ENCODE results near the gene DPYSL5.
A peak's percentile ranks its signal among the peaks of the same experiment; 100 is the strongest.

Gene DPYSL5

DNA sequence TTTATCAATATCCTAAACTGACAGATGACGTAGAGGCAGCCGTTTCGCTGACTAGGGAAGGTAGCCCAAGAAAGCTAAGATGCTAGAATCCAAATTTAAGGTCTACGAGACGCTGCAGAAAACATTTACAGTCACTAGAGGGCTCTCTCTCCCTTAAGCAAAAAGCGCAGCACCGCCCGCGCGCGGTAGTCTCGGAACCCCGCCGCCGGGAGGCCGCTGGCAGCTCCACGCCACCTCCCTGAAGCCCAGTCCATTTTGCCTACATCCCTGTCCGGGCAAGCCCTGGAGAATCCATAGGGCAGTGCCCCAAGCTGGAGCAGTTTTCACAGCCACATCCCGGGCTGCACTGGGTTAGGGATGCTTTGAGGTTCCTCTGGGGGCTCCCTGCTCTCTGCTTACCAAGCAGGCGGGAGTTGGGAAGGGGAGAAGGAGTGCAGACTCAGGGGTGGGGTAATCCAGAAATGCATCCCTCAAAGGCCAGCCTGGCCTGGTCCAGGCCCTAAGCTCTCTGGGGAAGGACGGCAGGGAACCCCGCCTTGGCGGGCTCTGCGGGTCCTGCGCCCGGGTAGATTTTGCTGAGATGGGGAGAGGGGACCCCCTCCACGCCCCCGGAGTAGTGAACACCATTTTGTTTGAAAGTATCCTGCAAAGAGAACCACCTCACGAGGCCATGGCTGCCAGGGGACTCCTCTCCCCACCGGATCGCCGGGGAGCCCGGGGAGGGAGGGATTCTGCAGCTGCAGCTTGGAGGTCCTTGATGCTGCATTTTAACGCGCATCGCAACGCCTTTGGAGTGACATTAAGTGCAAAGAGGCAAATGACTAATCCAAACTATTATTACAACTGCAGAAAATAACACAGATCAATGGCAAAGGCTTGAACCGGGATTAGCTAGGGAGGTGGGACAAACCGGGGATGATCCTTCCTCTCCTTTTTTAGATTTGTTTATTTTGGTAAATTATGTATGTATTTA lies 1.3 kb upstream of the DPYSL5 start:
- peak; percentile 50 to 55 for DNase-seq (ENCODE audit: low read depth in 2 of 2)

- no peak for DNase-seq (ENCODE audit: low read depth in 2 of 2)
These were observed 651 bp upstream of the DPYSL5 start for GRCh38 chr2:26847307-26847654.

DNA sequence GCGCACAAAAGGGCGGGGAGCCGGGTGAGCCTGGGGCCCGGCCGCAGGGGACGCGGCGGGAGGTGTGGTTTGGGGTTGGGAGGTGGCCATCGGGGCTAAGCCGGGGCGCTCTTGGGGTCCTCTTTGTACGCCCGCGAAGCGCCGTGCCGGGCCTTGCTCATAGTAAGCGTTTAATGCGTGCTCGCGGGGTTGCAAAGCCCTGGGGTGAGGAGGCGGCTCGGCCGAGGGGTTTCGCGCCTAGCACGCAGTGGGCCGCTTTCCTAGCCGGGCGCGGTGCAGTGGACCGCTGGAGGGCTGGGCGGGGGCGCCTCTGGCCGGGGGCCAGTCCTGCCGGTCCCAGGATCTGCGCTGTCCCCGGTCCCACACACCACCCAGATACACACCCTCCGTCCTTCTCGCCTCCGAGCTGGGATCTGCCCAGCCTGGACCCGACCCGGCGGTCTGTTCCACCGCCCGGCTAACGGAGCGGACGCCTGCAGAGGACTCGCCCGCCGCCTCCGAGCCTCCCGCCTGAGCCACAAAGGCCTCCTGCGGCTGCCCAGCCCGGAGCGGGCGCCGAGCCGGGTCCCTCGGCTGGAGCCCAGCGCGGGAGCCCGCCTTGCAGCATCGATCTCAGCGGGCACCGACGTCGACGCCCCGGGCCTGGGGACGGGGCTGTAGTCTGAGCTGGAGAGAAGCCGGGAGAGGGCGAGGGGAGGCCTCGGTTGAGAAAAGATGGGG lies 564 bp downstream of the DPYSL5 start:
- no peak for DNase-seq (ENCODE audit: low read depth in 2 of 2)

DNA sequence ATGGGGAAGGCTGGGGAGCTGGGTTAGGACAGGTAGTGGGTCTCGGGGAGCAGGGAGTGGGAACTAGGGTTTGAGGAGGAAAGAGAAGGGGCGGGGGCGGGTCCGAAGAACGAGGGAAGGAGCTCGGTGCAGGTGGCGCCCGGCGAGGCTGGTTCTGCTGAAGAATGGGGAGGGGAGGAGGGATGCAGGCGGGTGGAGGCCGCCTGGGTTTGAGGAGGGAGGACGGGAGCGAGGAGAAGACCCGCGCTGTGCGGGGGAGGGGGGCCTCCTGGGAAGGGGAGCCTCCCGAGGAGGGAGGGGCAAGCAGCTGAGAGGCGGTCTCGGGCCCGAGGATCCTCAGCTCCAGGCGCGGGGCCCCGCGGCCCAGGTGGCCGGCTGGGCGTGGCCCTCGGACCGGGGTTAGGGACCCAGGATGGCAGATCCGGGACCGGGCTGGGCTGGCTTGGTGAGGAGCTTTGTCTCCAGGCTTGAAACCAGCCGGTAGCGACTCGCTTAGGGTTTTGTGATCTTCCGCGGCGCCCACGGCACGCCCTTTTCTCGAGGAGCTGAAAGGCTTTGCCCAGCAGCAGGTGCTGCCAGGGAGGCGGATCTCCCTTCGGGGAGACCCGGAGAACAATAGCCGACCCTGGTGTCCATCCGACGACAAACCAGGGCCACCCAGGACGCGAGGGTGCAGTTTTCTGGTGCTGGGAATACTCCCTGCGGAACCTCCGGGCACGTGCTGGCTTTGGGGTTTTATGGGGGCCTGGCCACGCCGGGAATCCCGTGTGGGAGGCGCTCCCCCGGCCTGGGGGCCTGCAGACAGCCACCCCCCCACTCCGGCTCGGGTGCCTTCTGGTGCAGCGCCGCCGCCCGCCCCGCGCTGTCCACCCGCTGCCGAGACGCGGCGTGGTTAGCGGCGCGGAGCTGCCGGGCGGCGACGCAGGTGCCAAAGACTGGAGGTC lies 1.4 kb downstream of the DPYSL5 start:
- DNase-seq (ENCODE audit: low read depth in 2 of 2), result no peak

- DNase-seq (ENCODE audit: low read depth in 2 of 2), result no peak
These were observed 2.1 kb downstream of the DPYSL5 start for GRCh38 chr2:26850000-26850431.

DNA sequence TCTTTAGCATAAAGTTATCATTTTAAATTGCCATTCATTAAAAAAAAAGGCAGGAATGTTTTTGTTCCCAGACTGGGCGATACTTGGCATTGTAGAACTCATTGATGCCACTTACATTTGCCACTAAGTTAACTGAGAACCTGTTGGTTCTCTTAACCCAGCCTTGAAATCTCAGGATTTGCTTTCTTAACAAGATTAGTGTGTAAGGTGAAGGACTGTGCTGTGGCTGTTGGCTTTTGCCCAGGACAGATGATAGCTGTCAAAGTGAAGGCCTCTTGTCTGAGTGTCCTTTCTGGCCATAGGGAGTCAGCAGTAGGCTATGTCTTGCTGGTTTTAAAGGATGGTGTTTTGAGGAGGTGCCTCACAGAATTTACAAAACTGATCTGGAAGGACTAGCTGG lies 2.6 kb downstream of the DPYSL5 start:
- no peak for DNase-seq (ENCODE audit: low read depth in 2 of 2)

GRCh38 chr2:26852405-26853306 lies 4.7 kb downstream of the DPYSL5 start:
- no peak for DNase-seq (ENCODE audit: low read depth in 2 of 2)

GRCh38 chr2:26853751-26854150 lies 5.8 kb downstream of the DPYSL5 start:
- DNase-seq (ENCODE audit: low read depth in 2 of 2), result no peak

DNA sequence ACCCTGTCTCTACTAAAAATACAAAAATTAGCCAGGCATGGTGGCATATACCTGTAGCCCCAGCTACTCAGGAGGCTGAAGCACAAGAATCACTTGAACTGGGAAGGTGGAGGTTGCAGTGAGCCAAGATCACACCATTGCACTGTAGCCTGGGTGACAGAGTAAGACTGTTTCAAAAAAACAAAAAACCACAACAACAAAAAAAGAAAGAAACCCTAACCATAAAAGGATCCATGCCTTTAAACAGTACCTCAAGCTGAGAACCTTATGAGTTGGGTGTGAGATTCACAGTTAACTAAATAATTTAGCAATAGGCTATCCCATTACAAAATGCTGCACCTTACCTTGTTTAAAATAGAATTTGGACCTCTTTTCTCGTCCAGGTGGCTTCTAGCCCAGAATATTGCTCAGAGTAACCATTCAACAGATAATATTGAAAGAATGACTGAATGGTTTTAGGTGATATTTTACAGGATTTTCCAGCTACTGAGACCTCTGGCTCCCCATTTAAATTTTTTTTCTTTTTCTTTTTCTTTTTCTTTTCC lies 6.4 kb downstream of the DPYSL5 start:
- DNase-seq (ENCODE audit: low read depth in 2 of 2), result no peak

DNA sequence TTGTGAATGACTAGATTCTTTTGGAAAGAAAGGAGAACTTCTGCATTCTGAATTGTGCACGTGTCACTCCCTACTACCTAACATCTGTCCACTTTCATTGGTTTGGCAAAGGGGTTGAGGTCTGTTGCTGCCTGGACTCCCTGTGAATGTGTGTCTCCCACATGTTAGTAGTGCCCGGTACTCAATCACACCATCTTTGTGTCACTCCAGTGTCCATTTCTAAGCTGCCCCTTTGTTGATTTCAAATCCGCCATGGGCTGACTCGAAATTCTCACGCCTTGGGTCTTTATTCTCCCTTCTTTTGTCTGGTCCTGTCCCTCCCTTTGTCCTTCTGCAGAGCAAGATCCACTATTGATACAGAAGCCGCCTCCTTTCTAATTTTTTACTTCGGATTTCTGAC lies 7.5 kb downstream of the DPYSL5 start:
- DNase-seq (ENCODE audit: low read depth in 2 of 2), result no peak

DNA sequence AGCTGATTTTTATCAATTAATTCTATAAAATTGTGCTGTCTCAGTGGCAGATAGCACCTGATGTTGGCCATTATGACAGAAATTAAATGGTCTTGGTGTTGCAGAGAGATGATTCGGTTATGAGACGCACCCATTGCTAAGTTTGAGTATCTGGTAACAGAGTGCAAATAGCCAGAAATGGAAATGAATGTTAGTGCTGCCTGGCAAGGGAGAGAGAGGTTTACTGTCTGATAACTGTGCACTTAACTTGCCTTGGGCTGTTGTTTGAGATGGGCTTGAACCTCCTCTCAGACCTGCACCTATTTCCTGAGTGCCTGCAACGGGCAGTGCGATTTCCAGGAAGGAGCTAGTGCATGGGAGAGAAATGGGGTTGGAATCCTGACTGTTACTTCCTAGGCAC lies 11.7 kb downstream of the DPYSL5 start:
- DNase-seq (ENCODE audit: low read depth in 2 of 2), result no peak

DNA sequence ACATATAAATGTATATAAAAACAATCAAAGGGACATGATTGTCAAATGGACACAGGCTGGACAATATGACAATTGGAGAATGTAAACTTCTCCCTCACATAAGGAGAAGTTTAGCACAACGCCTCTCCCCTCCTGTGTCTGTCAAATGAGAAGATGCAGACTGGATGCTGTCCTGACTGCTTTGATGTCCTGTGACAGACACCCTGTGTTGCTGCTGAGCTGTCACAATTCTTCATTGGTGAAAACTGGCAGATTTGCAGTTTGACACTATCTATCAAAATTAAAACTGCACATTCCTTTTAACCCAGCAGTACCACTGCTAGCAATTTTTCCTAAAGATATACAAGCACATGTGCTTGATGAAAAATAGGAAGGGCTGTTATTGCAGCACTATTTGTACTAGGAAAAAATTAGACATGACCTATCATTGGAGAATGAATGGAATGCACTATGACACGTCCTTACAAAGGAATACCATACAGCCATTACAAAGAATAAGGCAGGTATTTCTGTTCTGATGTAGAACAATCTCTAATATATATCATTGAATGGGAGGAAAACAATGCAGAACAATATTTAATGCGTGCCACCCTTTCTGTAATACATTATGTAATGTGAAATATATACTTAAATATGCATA lies 12.4 kb downstream of the DPYSL5 start:
- no peak for DNase-seq (ENCODE audit: low read depth in 2 of 2)

GRCh38 chr2:26861610-26862224 lies 13.8 kb downstream of the DPYSL5 start:
- DNase-seq (ENCODE audit: low read depth in 2 of 2), result no peak

GRCh38 chr2:26864226-26864625 lies 16.3 kb downstream of the DPYSL5 start:
- no peak for DNase-seq (ENCODE audit: low read depth in 2 of 2)

DNA sequence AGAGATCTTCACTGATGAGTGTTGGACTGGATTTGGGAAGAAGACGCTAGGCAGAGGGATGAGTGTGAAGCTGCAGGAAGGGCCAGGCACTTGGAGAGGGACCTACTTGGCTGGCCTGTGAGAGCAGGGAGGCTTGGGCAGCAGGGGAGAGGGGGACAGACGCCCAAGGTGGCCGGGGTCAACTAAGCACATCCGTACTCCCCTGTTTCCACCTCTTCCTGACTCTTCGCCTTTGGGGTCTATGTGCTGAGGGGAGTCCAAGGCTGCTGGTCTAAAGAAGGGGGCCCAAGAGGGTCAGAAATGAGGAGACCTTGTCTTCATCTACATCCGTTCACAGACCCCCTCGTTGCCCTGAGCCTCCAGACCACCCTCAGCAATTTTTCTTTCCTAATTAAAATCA lies 16.7 kb downstream of the DPYSL5 start:
- no peak for DNase-seq (ENCODE audit: low read depth in 2 of 2)

GRCh38 chr2:26870585-26871095 lies 22.7 kb downstream of the DPYSL5 start:
- DNase-seq (ENCODE audit: low read depth in 2 of 2), result no peak

DNA sequence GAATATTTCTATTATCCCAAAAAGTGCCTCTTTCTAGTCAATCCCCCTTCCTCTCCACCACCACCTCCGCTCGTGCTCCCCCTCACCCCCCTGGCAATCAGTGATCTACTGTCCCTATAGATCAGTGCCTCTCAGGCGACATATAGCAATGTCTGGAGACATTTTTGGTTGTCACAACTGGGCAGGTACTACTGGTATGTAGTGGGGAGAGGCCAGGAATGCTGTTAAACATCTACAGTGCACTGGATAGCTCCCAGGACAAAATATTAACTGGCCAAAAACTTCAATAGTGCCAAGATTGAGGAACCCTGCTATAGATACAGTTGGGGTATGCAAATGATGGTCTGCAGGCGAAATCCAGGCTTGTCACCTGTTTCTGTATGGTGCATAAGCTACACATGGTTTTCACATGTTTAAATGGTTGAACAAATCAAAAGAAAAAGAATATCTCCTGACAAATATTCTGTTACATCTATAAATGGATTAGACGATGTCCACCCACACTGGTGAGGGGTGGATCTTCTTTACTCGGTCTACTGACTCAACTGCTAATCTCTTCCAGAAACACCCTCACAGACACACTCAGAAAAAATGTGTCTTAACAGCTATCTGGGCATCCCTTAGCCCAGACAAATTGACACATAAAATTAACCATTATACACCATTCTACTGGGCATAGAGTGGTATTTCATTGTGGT lies 25.5 kb downstream of the DPYSL5 start:
- no peak for DNase-seq (ENCODE audit: low read depth in 2 of 2)

GRCh38 chr2:26874514-26874913 lies 26.6 kb downstream of the DPYSL5 start:
- DNase-seq (ENCODE audit: low read depth in 2 of 2), result no peak
